ENCODE measurements around the gene ARAP2. TPM values are rescaled to one million over a fixed set of nuclear protein-coding genes. Genes with fewer than 3 reads are reported as not detected.

The ARAP2 gene
- total RNA-seq, 2 experiments from 2014 or later = 30.0 to 31.0 TPM

- Mint-ChIP-seq H3K9me3 (no peaks in the 10 kb centered on the region), H3K4me3 (peak overlapping the region; percentile 84), H3K27ac (peak overlapping the region; percentile 94), H3K27me3 (no peaks in the 10 kb centered on the region), H3K4me1 (ENCODE audit: low read depth) (peaks cover 40% of the 10 kb centered on the region), H3K36me3 (ENCODE audit: low read depth) (peaks cover 25% of the 10 kb centered on the region)
- intact Hi-C loops (cut with micrococcal nuclease) = loop anchor here (5.0 to 10.0 kb wide), 5 partner anchors 36 to 151 kb away; no protein-coding TSS in a partner anchor
- peak; percentile 71 for DNase-seq
- ChIA-PET CTCF (interaction anchor here (0.7 to 3.8 kb wide), 22 partner anchors 8 to 156 kb away, joined by 3 to 34 read pairs (median 6); no protein-coding TSS in a partner anchor), POLR2A (interaction anchor here (0.6 to 3.9 kb wide), 20 partner anchors 10 to 155 kb away, joined by 3 to 28 read pairs (median 5); no protein-coding TSS in a partner anchor)
- TF ChIP-seq, protein P1, sequence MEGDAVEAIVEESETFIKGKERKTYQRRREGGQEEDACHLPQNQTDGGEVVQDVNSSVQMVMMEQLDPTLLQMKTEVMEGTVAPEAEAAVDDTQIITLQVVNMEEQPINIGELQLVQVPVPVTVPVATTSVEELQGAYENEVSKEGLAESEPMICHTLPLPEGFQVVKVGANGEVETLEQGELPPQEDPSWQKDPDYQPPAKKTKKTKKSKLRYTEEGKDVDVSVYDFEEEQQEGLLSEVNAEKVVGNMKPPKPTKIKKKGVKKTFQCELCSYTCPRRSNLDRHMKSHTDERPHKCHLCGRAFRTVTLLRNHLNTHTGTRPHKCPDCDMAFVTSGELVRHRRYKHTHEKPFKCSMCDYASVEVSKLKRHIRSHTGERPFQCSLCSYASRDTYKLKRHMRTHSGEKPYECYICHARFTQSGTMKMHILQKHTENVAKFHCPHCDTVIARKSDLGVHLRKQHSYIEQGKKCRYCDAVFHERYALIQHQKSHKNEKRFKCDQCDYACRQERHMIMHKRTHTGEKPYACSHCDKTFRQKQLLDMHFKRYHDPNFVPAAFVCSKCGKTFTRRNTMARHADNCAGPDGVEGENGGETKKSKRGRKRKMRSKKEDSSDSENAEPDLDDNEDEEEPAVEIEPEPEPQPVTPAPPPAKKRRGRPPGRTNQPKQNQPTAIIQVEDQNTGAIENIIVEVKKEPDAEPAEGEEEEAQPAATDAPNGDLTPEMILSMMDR (IDR thresholded peaks at IDR 0.05) = no peak
- ATAC-seq = peak; percentile 47
Measured at GRCh38 chr4:36243355-36244256, 708 bp downstream of the ARAP2 start.

DNA sequence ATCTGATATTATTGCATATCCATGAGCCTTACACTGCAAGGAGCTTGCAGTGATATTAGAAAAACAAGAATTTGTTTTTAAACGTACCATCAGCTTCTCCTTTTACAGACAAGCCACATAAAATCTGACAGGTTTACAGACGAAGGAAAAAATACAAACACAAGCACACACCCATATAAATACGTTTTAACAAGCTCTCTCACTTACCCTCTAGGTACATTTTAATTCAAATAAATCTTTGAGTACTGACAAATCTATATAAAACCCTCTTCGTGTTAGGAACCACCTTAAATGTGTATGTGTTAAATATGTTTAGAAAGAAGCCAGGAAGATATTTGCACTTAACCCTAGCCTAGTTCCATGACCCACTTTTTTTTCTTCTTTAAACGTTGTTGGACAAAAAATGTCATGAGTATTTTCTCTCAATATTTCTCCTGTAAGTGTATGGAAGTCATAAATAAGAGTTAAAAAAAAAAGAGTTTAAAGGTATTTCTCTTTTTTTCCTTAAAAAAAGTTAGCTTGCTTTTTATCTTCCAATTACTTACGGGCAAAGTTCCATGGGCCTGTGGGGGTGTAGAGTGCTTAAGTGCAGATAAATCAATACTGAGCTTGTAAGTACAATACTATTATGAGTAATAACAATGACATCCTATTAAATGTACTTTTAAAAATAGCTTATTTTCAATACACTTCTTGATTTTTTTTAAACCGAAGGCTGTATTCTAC is 1.5 kb downstream of the ARAP2 start:
- peak; percentile 27 for DNase-seq
- no peaks in the 10 kb centered on the region for H3K27me3 Mint-ChIP-seq
- no peak for ATAC-seq
- TF ChIP-seq, protein P1 (IDR thresholded peaks at IDR 0.05) = no peak
- peaks cover 5% of the 10 kb centered on the region for H3K9me3 Mint-ChIP-seq
- peak overlapping the region; percentile 94 for H3K27ac Mint-ChIP-seq
- peaks cover 48% of the 10 kb centered on the region for H3K4me1 Mint-ChIP-seq (ENCODE audit: low read depth)
- POLR2A ChIA-PET = interaction anchor here (0.6 to 3.9 kb wide), 9 partner anchors 11 to 155 kb away, joined by 3 to 28 read pairs (median 13); no protein-coding TSS in a partner anchor
- intact Hi-C loops (cut with micrococcal nuclease) = loop anchor here (5.0 to 10.0 kb wide), 5 partner anchors 35 to 152 kb away; no protein-coding TSS in a partner anchor
- CTCF ChIA-PET = interaction anchor here (0.7 to 3.8 kb wide), 13 partner anchors 11 to 152 kb away, joined by 3 to 34 read pairs (median 6); no protein-coding TSS in a partner anchor
- peaks cover 33% of the 10 kb centered on the region for H3K36me3 Mint-ChIP-seq (ENCODE audit: low read depth)
- H3K4me3 Mint-ChIP-seq = peak overlapping the region; percentile 84

DNA sequence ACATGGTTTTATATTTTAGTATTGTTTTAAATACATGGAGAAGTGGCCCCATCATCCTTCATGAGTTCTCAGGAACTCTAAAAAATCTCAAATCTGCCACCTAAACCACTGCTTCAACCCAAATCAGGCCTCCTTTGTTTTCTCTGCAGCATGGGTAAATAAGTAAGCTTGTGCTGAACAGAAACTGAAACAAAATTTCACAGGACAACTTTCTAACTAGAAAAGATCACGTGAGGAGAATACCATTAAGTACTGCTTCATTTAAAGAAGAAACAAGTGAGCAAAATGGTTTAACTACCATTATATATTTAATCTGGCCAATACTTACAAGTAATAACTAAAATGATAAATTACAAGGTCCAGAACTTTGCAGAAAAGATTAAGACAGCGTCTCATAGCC is 2.5 kb downstream of the ARAP2 start:
- ChIA-PET CTCF (interaction anchor here (0.9 to 1.9 kb wide), 4 partner anchors 13 to 153 kb away, joined by 3 to 12 read pairs (median 4); no protein-coding TSS in a partner anchor), POLR2A (interaction anchor here (3.3 to 3.9 kb wide), 2 partner anchors 12 to 84 kb away, joined by 22 to 25 read pairs; no protein-coding TSS in a partner anchor)
- H3K27me3 Mint-ChIP-seq = no peaks in the 10 kb centered on the region
- peaks cover 56% of the 10 kb centered on the region for H3K4me1 Mint-ChIP-seq (ENCODE audit: low read depth)
- peaks cover 11% of the 10 kb centered on the region for H3K9me3 Mint-ChIP-seq
- TF ChIP-seq, protein P1 (IDR thresholded peaks at IDR 0.05) = no peak
- ATAC-seq (no peak), DNase-seq (no peak)
- peaks cover 43% of the 10 kb centered on the region for H3K36me3 Mint-ChIP-seq (ENCODE audit: low read depth)
- intact Hi-C loops (cut with micrococcal nuclease) = loop anchor here (5.0 to 10.0 kb wide), 5 partner anchors 34 to 153 kb away; no protein-coding TSS in a partner anchor
- peak overlapping the region; percentile 84 for H3K4me3 Mint-ChIP-seq
- peak overlapping the region; percentile 94 for H3K27ac Mint-ChIP-seq

DNA sequence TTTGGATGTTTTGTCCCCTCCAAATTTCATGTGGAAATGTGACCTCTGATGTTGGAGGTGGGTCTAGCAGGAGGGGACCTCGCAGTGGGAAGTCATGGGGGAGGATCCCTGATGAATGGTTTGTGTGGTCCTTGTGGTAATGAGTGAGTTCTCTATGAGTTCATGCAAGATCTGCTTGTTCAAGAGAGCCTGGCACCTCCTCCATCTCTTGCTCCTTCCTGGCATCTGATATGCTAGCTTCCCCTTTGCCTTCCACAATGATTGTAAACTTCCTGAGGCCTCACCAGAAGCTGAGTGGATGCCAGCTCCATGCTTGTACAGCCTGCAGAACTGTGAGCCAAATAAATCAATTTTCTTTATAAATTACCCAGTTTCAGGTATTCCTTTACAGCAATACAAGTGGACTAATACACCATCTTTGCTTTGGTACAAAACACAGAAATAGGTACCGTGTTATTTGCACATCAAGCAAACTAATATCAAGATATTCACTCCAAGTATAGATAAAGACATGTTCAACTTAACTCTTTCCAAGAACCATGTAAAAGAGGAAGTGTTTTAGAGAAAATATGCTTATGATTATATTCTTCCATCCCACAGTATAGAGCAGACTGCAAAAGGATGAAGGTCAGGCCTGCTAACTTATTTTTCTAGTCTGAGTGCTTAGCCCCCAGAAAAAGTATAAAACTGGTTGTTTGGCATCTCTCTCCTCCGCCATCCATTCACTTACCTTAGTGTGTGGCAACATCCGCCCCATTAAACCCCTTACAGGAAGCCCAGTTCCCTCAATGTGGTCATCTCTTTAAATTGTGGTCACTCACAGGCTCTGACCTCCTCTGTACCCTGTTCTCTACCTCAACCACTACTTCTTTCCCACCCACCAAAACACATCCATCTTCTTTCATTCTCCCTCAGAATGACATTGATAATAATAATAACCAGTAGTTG is 6.7 kb downstream of the ARAP2 start:
- Mint-ChIP-seq H3K4me3 (peak overlapping the region; percentile 4), H3K27me3 (no peaks in the 10 kb centered on the region), H3K9me3 (peaks cover 23% of the 10 kb centered on the region), H3K4me1 (ENCODE audit: low read depth) (peaks cover 82% of the 10 kb centered on the region), H3K27ac (peak overlapping the region; percentile 73), H3K36me3 (ENCODE audit: low read depth) (peaks cover 77% of the 10 kb centered on the region)
- ChIA-PET CTCF (no interaction called here), POLR2A (no interaction called here)
- DNase-seq (peak; percentile 47), ATAC-seq (peak; percentile 22)
- intact Hi-C loops (cut with micrococcal nuclease) = no loop called here
- TF ChIP-seq, protein P1 (IDR thresholded peaks at IDR 0.05) = no peak
